Astrocyte (in vitro differentiated cells and primary cell): Measurements from ENCODE around the gene USP13. TPM values are rescaled to one million over a fixed set of nuclear protein-coding genes. Genes with fewer than 3 reads are reported as not detected.

Experiments
- DNase-seq: peaks from one replicate; pipeline ENCODE4 v3.0.0-alpha.2; 2010; ENCODE audit warnings: low read depth
- FAIRE-seq: peaks from 2 replicates; lab custom pipeline; 2011; peaks lifted over from hg19 to GRCh38; lab: Jason Lieb, UNC
- H2AFZ ChIP-seq: 2 replicates; pipeline ENCODE4 v1.6.0; 2012; ENCODE audit warnings: low read depth, low read length, inconsistent platforms
- H3K27ac ChIP-seq: 2 replicates; pipeline ENCODE4 v1.5.1; 2011; ENCODE audit warnings: low read depth, low read length, inconsistent platforms
- H3K27me3 ChIP-seq: 2 replicates; pipeline ENCODE4 v1.6.0; 2011; ENCODE audit warnings: low read length, inconsistent platforms; ENCODE audit not compliant: insufficient read depth
- H3K36me3 ChIP-seq: 2 replicates; pipeline ENCODE4 v1.5.1; 2011; ENCODE audit warnings: low read length, inconsistent platforms; ENCODE audit not compliant: insufficient read depth
- H3K4me1 ChIP-seq: 2 replicates; pipeline ENCODE4 v1.5.1; 2011; ENCODE audit warnings: low read length, inconsistent platforms; ENCODE audit not compliant: insufficient read depth
- H3K4me2 ChIP-seq: 2 replicates; pipeline ENCODE4 v1.6.0; 2012; ENCODE audit warnings: low read length, inconsistent platforms
- H3K4me3 ChIP-seq: 2 replicates; pipeline ENCODE4 v1.5.1; 2011; ENCODE audit warnings: low read depth, mild to moderate bottlenecking, low read length, inconsistent platforms; ENCODE audit not compliant: insufficient read depth
- H3K79me2 ChIP-seq: 2 replicates; pipeline ENCODE4 v1.6.0; 2012; ENCODE audit warnings: mild to moderate bottlenecking, low read length, inconsistent platforms; ENCODE audit not compliant: insufficient read depth
- H3K9ac ChIP-seq: 2 replicates; pipeline ENCODE4 v1.6.0; 2012; ENCODE audit warnings: mild to moderate bottlenecking, low read length, inconsistent platforms
- H3K9me3 ChIP-seq: 2 replicates; pipeline ENCODE4 v1.5.1; 2012; ENCODE audit warnings: low read depth, mild to moderate bottlenecking, low read length, inconsistent platforms; ENCODE audit not compliant: insufficient read depth
- H4K20me1 ChIP-seq: 2 replicates; pipeline ENCODE4 v1.6.0; 2012; ENCODE audit warnings: low read length, inconsistent platforms; ENCODE audit not compliant: insufficient read depth
- H3K27ac Mint-ChIP-seq: one replicate; pipeline ENCODE4 v1.8.0; 2021; ENCODE audit warnings: mild to moderate bottlenecking, mixed read lengths; ENCODE audit not compliant: unreplicated experiment
- H3K27me3 Mint-ChIP-seq: one replicate; pipeline ENCODE4 v1.8.0; 2021; ENCODE audit warnings: low read depth, mixed read lengths; ENCODE audit not compliant: unreplicated experiment
- H3K36me3 Mint-ChIP-seq: one replicate; pipeline ENCODE4 v1.8.0; 2021; ENCODE audit warnings: low read depth, mixed read lengths; ENCODE audit not compliant: unreplicated experiment
- H3K4me1 Mint-ChIP-seq: one replicate; pipeline ENCODE4 v1.8.0; 2021; ENCODE audit warnings: low read depth, mixed read lengths; ENCODE audit not compliant: unreplicated experiment
- H3K4me3 Mint-ChIP-seq: one replicate; pipeline ENCODE4 v1.8.0; 2021; ENCODE audit warnings: mild to moderate bottlenecking, moderate library complexity, mixed read lengths; ENCODE audit not compliant: unreplicated experiment
- H3K9me3 Mint-ChIP-seq: one replicate; pipeline ENCODE4 v1.8.0; 2021; ENCODE audit warnings: mild to moderate bottlenecking, mixed read lengths; ENCODE audit not compliant: unreplicated experiment
- EZH2 ChIP-seq: IDR thresholded peaks from 2 replicates; pipeline ENCODE4 v1.6.1; 2012; ENCODE audit warnings: mild to moderate bottlenecking, low read length, inconsistent platforms; ENCODE audit not compliant: insufficient read depth
- total RNA-seq: library from RNA; stranded (reverse); gene quantifications from 2 replicates; pipeline ENCODE4 v1.2.1, GENCODE V29; 2021
- TF ChIP-seq, protein P1 (sequence below): IDR thresholded peaks from 2 replicates; pipeline ENCODE4 v1.5.1; 2011; ENCODE audit warnings: low read depth, mild to moderate bottlenecking, inconsistent platforms, low read length, moderate library complexity; ENCODE audit not compliant: insufficient read depth

Gene USP13
- total RNA-seq, 1 donor from 2014 or later = 7.4 TPM

DNA sequence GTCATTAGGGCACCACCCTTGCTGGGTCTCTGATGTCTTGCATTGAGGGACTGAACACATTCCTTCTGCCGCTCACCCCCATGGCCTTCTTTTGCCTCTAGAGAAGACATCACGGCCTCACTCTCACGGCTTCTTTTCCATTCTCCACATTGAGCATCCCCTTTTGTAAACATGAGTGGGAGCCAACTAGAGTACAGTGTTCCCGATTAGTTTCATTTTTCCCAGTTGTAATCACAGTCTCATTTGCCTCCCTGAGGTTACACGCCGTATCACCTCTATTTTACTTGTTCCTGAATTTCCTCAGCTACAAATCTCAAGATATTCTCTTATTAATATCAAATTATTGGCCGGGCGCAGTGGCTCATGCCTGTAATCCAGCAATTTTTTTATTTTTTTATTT lies 17.5 kb downstream of the USP13 start:
- Histone ChIP-seq H3K4me1 (peaks cover 3% of the 10 kb centered on the region), H3K9me3 (no peaks in the 10 kb centered on the region), H4K20me1 (peaks cover 60% of the 10 kb centered on the region), H3K4me3 (no peak overlapping the region), H3K27me3 (no peaks in the 10 kb centered on the region), H3K27ac (no peak overlapping the region), H3K9ac (no peak overlapping the region), H2AFZ (no peak overlapping the region), H3K4me2 (no peak overlapping the region), H3K36me3 (no peaks in the 10 kb centered on the region), H3K79me2 (peaks cover 91% of the 10 kb centered on the region)
- Mint-ChIP-seq H3K27me3 (no peaks in the 10 kb centered on the region), H3K36me3 (no peaks in the 10 kb centered on the region), H3K27ac (no peak overlapping the region), H3K4me3 (no peak overlapping the region), H3K9me3 (no peaks in the 10 kb centered on the region), H3K4me1 (no peaks in the 10 kb centered on the region)
- TF ChIP-seq, protein P1, sequence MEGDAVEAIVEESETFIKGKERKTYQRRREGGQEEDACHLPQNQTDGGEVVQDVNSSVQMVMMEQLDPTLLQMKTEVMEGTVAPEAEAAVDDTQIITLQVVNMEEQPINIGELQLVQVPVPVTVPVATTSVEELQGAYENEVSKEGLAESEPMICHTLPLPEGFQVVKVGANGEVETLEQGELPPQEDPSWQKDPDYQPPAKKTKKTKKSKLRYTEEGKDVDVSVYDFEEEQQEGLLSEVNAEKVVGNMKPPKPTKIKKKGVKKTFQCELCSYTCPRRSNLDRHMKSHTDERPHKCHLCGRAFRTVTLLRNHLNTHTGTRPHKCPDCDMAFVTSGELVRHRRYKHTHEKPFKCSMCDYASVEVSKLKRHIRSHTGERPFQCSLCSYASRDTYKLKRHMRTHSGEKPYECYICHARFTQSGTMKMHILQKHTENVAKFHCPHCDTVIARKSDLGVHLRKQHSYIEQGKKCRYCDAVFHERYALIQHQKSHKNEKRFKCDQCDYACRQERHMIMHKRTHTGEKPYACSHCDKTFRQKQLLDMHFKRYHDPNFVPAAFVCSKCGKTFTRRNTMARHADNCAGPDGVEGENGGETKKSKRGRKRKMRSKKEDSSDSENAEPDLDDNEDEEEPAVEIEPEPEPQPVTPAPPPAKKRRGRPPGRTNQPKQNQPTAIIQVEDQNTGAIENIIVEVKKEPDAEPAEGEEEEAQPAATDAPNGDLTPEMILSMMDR = no peak
- TF ChIP-seq EZH2 = no peak
- FAIRE-seq (no peak), DNase-seq (no peak)

DNA sequence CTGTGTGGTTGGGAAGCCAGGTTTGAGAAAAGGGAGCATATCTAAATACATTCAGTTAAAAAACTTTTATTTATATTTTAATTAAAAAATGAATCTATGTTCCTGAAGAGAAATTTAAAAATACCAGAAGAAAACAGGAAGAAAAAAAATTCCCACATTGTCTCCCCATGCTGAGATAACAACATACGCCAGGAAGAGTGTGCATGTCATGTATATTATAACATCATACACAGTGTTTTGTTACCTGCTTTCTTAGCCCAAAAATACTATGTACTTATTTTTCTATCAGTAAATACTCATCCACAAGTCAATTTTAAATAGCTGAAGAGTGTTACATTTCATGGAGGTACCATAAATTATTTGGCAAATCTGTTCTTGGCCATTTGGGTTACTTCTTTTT lies 18.5 kb downstream of the USP13 start:
- Histone ChIP-seq H3K79me2 (peaks cover 89% of the 10 kb centered on the region), H3K27me3 (no peaks in the 10 kb centered on the region), H4K20me1 (peaks cover 54% of the 10 kb centered on the region), H3K4me1 (no peaks in the 10 kb centered on the region), H3K27ac (no peak overlapping the region), H3K9ac (no peak overlapping the region), H3K36me3 (no peaks in the 10 kb centered on the region), H2AFZ (no peak overlapping the region), H3K9me3 (no peaks in the 10 kb centered on the region), H3K4me2 (peak overlapping the region; percentile 41), H3K4me3 (no peak overlapping the region)
- no peak overlapping the region for H3K27ac Mint-ChIP-seq
- TF ChIP-seq, protein P1 = no peak
- no peak for TF ChIP-seq EZH2
- no peaks in the 10 kb centered on the region for H3K4me1 Mint-ChIP-seq
- DNase-seq (no peak), FAIRE-seq (no peak)
- no peak overlapping the region for H3K4me3 Mint-ChIP-seq
- no peaks in the 10 kb centered on the region for H3K36me3 Mint-ChIP-seq
- H3K27me3 Mint-ChIP-seq = no peaks in the 10 kb centered on the region
- no peaks in the 10 kb centered on the region for H3K9me3 Mint-ChIP-seq

DNA sequence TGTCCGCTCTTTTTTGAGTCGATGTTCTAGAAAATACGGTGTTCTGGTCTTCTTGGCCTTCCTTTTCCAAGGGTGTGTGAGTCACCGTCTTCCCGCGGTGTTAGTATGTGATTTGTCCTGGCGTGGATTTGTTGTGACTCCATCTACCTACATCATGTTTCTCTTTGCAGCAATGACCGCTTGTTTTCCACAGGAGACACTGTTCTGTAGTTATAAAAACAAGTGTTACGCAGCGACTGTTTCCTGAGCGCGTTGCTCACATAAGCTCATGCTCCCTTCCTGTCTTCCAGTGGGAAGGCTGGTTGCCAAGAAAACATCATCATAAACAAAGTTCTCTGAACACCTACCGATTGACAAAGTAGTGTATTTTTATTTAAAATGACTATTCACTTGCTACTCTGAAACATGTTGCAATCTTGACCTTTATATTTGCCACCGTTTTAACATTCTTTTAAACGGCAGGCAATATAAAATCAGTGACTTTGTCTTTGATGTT lies 19.0 kb downstream of the USP13 start:
- Histone ChIP-seq H3K36me3 (no peaks in the 10 kb centered on the region), H3K9me3 (no peaks in the 10 kb centered on the region), H3K4me1 (no peaks in the 10 kb centered on the region), H3K9ac (no peak overlapping the region), H3K79me2 (peaks cover 89% of the 10 kb centered on the region), H3K4me3 (no peak overlapping the region), H3K27ac (peak overlapping the region; percentile 17), H3K27me3 (no peaks in the 10 kb centered on the region), H4K20me1 (peaks cover 54% of the 10 kb centered on the region), H2AFZ (no peak overlapping the region), H3K4me2 (peak overlapping the region; percentile 41)
- Mint-ChIP-seq H3K4me3 (no peak overlapping the region), H3K9me3 (no peaks in the 10 kb centered on the region), H3K27me3 (no peaks in the 10 kb centered on the region), H3K27ac (no peak overlapping the region), H3K36me3 (no peaks in the 10 kb centered on the region), H3K4me1 (no peaks in the 10 kb centered on the region)
- FAIRE-seq (no peak), DNase-seq (peak; percentile 29)
- TF ChIP-seq EZH2 = no peak
- TF ChIP-seq, protein P1 = no peak
